ENCODE measurements around the gene UNC45B. TPM values are rescaled to one million over a fixed set of nuclear protein-coding genes. Genes with fewer than 3 reads are reported as not detected.

UNC45B gene
- total and polyA plus RNA-seq, 2 of the 8 experiments (the other 6 are each of a cell fraction or from before 2014, with no cell fraction given): 0.06 to 0.15 TPM

- TF ChIP-seq CHD7 (IDR thresholded peaks at IDR 0.05; ENCODE audit: insufficient replicate concordance, low read length): no peak
- TF ChIP-seq SIRT6 (IDR thresholded peaks at IDR 0.05; ENCODE audit: low read length): no peak
- no peak for TF ChIP-seq TAF7 (optimal IDR thresholded peaks at IDR 0.05; ENCODE audit: borderline replicate concordance, low read depth, low read length)
- TF ChIP-seq RXRA (IDR thresholded peaks at IDR 0.05; ENCODE audit: insufficient read depth, low read depth, low read length): no peak
- no peak for TF ChIP-seq TBP (IDR thresholded peaks at IDR 0.05; ENCODE audit: low read depth, low read length)
- TF ChIP-seq, protein P1, sequence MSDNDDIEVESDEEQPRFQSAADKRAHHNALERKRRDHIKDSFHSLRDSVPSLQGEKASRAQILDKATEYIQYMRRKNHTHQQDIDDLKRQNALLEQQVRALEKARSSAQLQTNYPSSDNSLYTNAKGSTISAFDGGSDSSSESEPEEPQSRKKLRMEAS (IDR thresholded peaks at IDR 0.05): no peak
- no peak for TF ChIP-seq JUN (IDR thresholded peaks at IDR 0.05; ENCODE audit: low read depth, low read length)
- no peak for TF ChIP-seq RBBP5 (IDR thresholded peaks at IDR 0.05; ENCODE audit: borderline replicate concordance, low read depth, low read length)
- no peak for TF ChIP-seq POLR2AphosphoS5 (IDR thresholded peaks at IDR 0.05; ENCODE audit: low read depth, low read length)
Observed at GRCh38 chr17:35149941-35150340, 2.3 kb downstream of the UNC45B start (continued).
